ENCODE results near the gene RYR2. TPM values are rescaled to one million over a fixed set of nuclear protein-coding genes. Genes with fewer than 3 reads are reported as not detected.

RYR2 gene
- total RNA-seq, 2 donors from 2014 or later: 392 to 756 TPM

DNA sequence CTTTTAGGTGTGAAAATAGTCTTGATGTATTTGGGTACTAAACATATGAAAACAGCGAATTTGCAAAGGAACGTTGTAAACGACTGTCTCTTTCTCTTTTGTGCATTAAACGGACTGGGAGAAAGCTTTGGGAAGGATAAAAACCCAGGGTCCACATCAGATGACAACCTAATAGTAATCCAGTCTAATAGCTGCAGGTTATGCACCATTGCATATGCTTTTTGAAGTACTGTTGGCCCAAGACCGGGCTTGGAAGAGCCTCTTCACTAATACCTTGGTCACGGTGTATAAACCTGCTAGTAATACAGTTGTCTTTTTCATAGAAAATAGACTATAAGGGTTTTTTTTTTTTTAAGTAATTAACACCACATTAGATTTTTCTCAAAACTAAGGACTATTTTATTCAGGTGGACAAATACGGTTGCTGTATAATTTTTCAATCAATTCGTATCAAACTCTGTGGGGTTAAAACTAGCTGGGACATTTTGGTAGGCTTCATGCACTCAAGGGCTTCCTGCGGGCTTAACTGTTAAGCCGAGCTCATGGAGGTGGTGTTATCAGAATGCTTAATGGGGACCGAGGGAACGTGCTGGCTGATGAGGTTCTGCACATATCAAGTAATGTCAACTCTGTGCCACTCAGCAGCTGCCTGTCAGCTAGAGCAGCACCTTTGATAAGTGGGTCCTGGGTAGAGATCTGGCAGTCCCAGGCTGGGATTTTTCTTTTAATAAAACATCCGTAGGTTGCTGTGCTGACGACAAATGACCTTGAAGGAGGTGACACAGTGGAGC lies 2.1 kb downstream of the RYR2 start:
- no peak for TF ChIP-seq CTCF (IDR thresholded peaks at IDR 0.05)
- Histone ChIP-seq H3K36me3 (no peaks in the 10 kb centered on the region), H3K27ac (peak overlapping the region; percentile 94 to 99), H3K27me3 (no peaks in the 10 kb centered on the region), H3K9me3 (no peaks in the 10 kb centered on the region), H3K4me1 (no peaks in the 10 kb centered on the region), H3K4me3 (peak overlapping the region; percentile 71 to 82)
- peak; percentile 73 for DNase-seq (ENCODE audit: low spot score)

DNA sequence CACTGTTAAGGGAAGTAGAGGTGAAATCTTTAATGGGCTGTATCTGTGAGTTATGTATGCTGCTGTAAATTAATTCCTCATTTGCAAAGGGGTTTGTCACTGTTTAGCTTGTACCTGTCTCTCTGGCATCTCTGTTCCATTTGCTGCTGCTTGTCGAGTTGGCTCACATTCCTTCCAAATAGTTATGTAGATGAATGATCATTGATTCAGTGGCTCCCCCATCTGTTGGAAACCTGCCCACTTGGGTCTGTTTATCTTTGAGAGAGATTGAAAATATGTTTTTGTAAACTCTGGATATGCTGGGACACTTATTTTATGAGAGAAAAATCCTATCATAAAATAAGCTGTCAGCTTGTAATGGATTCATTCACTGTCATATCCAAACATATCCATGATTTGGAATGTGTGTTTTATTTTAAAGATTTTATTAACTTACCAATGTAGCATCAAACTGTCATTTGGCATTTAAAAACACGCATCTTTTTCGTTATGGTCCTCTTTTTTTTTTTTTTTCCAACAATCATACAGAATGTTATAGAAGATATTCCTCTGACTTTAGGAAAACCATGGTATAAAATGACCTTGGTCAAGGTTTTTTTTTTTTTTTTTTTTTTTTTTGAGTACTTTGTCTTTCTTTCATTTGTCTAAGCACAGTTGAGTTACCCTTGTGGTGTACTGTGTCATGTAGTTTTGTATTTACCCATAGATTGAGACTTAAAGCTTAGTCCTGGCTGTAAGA lies 3.5 kb downstream of the RYR2 start:
- H3K9me3 ChIP-seq: no peaks in the 10 kb centered on the region
- H3K36me3 ChIP-seq: no peaks in the 10 kb centered on the region
- peak overlapping the region; percentile 29 to 31 for H3K4me3 ChIP-seq
- no peak for TF ChIP-seq CTCF (IDR thresholded peaks at IDR 0.05)
- H3K4me1 ChIP-seq: no peaks in the 10 kb centered on the region
- H3K27me3 ChIP-seq: no peaks in the 10 kb centered on the region
- H3K27ac ChIP-seq: peak overlapping the region; percentile 94 to 99
- DNase-seq (ENCODE audit: low spot score): no peak

DNA sequence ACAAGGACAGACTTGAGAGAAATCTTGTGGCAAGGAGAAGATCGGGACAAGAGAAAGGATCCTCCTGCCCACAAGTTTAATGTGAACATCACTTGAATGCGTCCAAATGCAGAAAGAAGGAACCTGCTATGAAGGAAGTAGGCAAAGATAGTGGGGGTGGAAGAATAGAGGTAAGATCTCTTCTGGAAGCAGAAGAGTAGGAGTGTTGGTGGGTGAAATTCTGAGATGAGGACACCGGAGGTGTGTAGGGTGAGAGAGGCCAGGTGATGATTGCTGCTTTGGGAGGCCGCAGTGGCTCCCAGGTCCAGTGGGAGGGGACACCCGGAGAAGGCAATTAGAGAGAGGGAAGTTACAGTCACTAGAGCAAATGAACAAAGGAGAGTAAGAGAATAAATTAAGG lies 6.8 kb downstream of the RYR2 start:
- no peak for DNase-seq (ENCODE audit: low spot score)
- TF ChIP-seq CTCF (IDR thresholded peaks at IDR 0.05): no peak
- Histone ChIP-seq H3K9me3 (no peaks in the 10 kb centered on the region), H3K27me3 (no peaks in the 10 kb centered on the region), H3K4me3 (peak overlapping the region in 1 of 2 donors; percentile 28), H3K27ac (peak overlapping the region; percentile 94 to 99), H3K36me3 (no peaks in the 10 kb centered on the region), H3K4me1 (peaks cover 0 to 13% of the 10 kb centered on the region in 2 donors)

DNA sequence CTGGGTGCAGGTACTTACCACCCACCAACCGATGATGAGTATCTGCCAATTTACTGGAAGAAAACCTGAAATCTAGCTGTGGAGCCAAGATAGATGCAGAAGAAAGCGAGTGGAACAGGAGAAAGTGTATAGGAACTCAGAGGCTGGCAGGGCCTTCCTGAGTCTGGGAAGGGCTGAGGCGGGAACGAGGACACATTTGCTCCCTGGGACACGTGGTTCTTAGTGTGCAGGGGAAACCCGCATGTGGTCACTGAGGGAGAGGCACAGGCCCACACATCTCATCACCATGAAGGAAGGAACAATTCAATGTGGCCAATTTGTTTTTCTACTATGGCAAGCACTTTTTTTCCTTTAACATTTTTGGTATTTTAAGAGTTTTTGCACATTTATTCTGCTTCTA lies 8.2 kb downstream of the RYR2 start:
- no peak for DNase-seq (ENCODE audit: low spot score)
- H3K9me3 ChIP-seq: no peaks in the 10 kb centered on the region
- H3K27me3 ChIP-seq: no peaks in the 10 kb centered on the region
- no peaks in the 10 kb centered on the region for H3K36me3 ChIP-seq
- H3K27ac ChIP-seq: peak overlapping the region; percentile 94 to 99
- H3K4me1 ChIP-seq: peaks cover 0 to 20% of the 10 kb centered on the region in 2 donors
- TF ChIP-seq CTCF (IDR thresholded peaks at IDR 0.05): no peak
- peak overlapping the region in 1 of 2 donors; percentile 28 for H3K4me3 ChIP-seq

GRCh38 chr1:237050915-237051314 lies 8.9 kb downstream of the RYR2 start:
- Histone ChIP-seq H3K9me3 (no peaks in the 10 kb centered on the region), H3K4me3 (no peak overlapping the region), H3K4me1 (peaks cover 0 to 20% of the 10 kb centered on the region in 2 donors), H3K27ac (peak overlapping the region; percentile 94 to 99), H3K27me3 (no peaks in the 10 kb centered on the region), H3K36me3 (no peaks in the 10 kb centered on the region)
- no peak for TF ChIP-seq CTCF (IDR thresholded peaks at IDR 0.05)
- no peak for DNase-seq (ENCODE audit: low spot score)
